CD14-positive monocyte (primary cell): ENCODE data around the gene OVCH1. TPM values are rescaled to one million over a fixed set of nuclear protein-coding genes. Genes with fewer than 3 reads are reported as not detected.

Experiments
- DNase-seq, 3 donors: peaks; one replicate each; pipeline ENCODE4 v3.0.0-alpha.2; 2011 to 2022
- H2AFZ ChIP-seq: 2 replicates; pipeline ENCODE4 v1.6.0; 2012; ENCODE audit warnings: mild to moderate bottlenecking, low read depth, low read length, inconsistent platforms; ENCODE audit not compliant: insufficient read depth, poor library complexity, severe bottlenecking
- H3K27ac ChIP-seq, 2 donors: 1 replicate in 1 of 2; 2 replicates in 1 of 2; pipeline ENCODE4 v1.5.1; 2012 to 2013; ENCODE audit warnings: low read length in 2 of 2, control low read depth in 1 of 2, inconsistent platforms in 1 of 2, low read depth in 1 of 2, mild to moderate bottlenecking in 1 of 2
- H3K27me3 ChIP-seq, 2 donors: one replicate each; pipeline versions ENCODE4 v1.6.0 to v1.6.1; 2011 to 2013; ENCODE audit warnings: low read length in 2 of 2; ENCODE audit not compliant: control insufficient read depth in 2 of 2, insufficient read depth in 2 of 2
- H3K36me3 ChIP-seq, 2 donors: replicated peaks in 1 of 2; 1 replicate in 1 of 2; 2 replicates in 1 of 2; pipeline versions ENCODE4 v1.5.1 to v1.6.1; 2012 to 2013; ENCODE audit warnings: low read length in 2 of 2, control low read depth in 1 of 2, inconsistent platforms in 1 of 2, mild to moderate bottlenecking in 1 of 2; ENCODE audit not compliant: insufficient read depth in 2 of 2, control insufficient read depth in 1 of 2
- H3K4me1 ChIP-seq, 2 donors: 1 replicate in 1 of 2; 2 replicates in 1 of 2; pipeline versions ENCODE4 v1.5.1 to v1.6.1; 2012 to 2013; ENCODE audit warnings: low read length in 2 of 2, control low read depth in 1 of 2, inconsistent platforms in 1 of 2, mild to moderate bottlenecking in 1 of 2, moderate library complexity in 1 of 2; ENCODE audit not compliant: insufficient read depth in 2 of 2, control insufficient read depth in 1 of 2
- H3K4me2 ChIP-seq: replicated peaks from 2 replicates; pipeline ENCODE3; 2012; ENCODE audit warnings: low read length, moderate library complexity, mild to moderate bottlenecking; ENCODE audit not compliant: poor library complexity, severe bottlenecking; ENCODE audit errors: extremely low read depth
- H3K4me3 ChIP-seq, 3 experiments: fragments of 200-600 bp in 1 of 3; sonication (generic) in 1 of 3; replicated peaks in 1 of 3; 1 replicate in 2 of 3; 2 replicates in 1 of 3; pipeline ENCODE4 v1.5.1; 2011 to 2013; ENCODE audit warnings: low read length in 3 of 3, mild to moderate bottlenecking in 3 of 3, control low read depth in 2 of 3, low read depth in 2 of 3, inconsistent platforms in 1 of 3, moderate library complexity in 1 of 3
- H3K79me2 ChIP-seq: 2 replicates; pipeline ENCODE4 v1.6.0; 2012; ENCODE audit warnings: mild to moderate bottlenecking, control low read depth, inconsistent platforms, low read length, moderate library complexity; ENCODE audit not compliant: insufficient read depth
- H3K9ac ChIP-seq: 2 replicates; pipeline ENCODE4 v1.6.0; 2017; ENCODE audit warnings: low read length, mild to moderate bottlenecking; ENCODE audit not compliant: insufficient read depth, poor library complexity, severe bottlenecking
- H3K9me3 ChIP-seq, 2 donors: replicated peaks in 1 of 2; 1 replicate in 1 of 2; 2 replicates in 1 of 2; pipeline versions ENCODE4 v1.5.1 to v1.6.1; 2012 to 2013; ENCODE audit warnings: low read length in 2 of 2, control low read depth in 1 of 2; ENCODE audit not compliant: control insufficient read depth in 1 of 2, insufficient read depth in 1 of 2
- H4K20me1 ChIP-seq: 2 replicates; pipeline ENCODE4 v1.6.0; 2012; ENCODE audit warnings: mild to moderate bottlenecking, low read length, control low read depth, moderate library complexity; ENCODE audit not compliant: insufficient read depth
- H3K27ac Mint-ChIP-seq, 7 donors: one replicate each; pipeline ENCODE4 v1.8.0; 2020; ENCODE audit warnings: mild to moderate bottlenecking in 7 of 7, mixed read lengths in 7 of 7, moderate library complexity in 6 of 7, inconsistent platforms in 2 of 7
- H3K27me3 Mint-ChIP-seq, 3 donors: one replicate each; pipeline ENCODE4 v1.8.0; 2021 to 2022; ENCODE audit warnings: low read depth in 3 of 3, mild to moderate bottlenecking in 3 of 3, mixed read lengths in 3 of 3, moderate library complexity in 3 of 3, inconsistent platforms in 1 of 3
- H3K36me3 Mint-ChIP-seq, 2 donors: one replicate each; pipeline ENCODE4 v1.8.0; 2020; ENCODE audit warnings: mixed read lengths in 2 of 2, inconsistent platforms in 1 of 2, mild to moderate bottlenecking in 1 of 2
- H3K4me1 Mint-ChIP-seq: one replicate; pipeline ENCODE4 v1.8.0; 2020; ENCODE audit warnings: mild to moderate bottlenecking, mixed read lengths
- H3K4me3 Mint-ChIP-seq, 2 donors: one replicate each; pipeline ENCODE4 v1.8.0; 2020; ENCODE audit warnings: mild to moderate bottlenecking in 2 of 2, mixed read lengths in 2 of 2, moderate library complexity in 1 of 2
- H3K9me3 Mint-ChIP-seq, 7 donors: one replicate each; pipeline ENCODE4 v1.8.0; 2020 to 2022; ENCODE audit warnings: mixed read lengths in 7 of 7, mild to moderate bottlenecking in 6 of 7, moderate library complexity in 6 of 7, inconsistent platforms in 2 of 7
- WGBS: methylation state at CpG from one replicate; pipeline ENCODE4 v1.1.5; 2013; ENCODE audit warnings: missing lambda C conversion rate; ENCODE audit not compliant: insufficient coverage; 5-methylcytosine and 5-hydroxymethylcytosine counted together
- intact Hi-C, 2 donors: fragments of 100-400 bp; cut with micrococcal nuclease; formaldehyde crosslinking; loops; one replicate each; pipeline versions ENCODE4 v1.15.0 to v1.15.1; 2023
- polyA plus RNA-seq, 3 donors: library from polyadenylated mRNA; depleted of rRNA in 1 of 3; unstranded in 2 of 3; stranded (reverse) in 1 of 3; fragments of 300-500 nt in 2 of 3; fragments of >200 nt in 1 of 3; fragmentation: Illumina TruSeq in 2 of 3; gene quantifications; 1 replicate in 2 of 3; 2 replicates in 1 of 3; pipeline ENCODE4 v1.2.3, GENCODE V29; 2012 to 2021
- TF ChIP-seq, protein P1 (sequence below): fragments of 200-600 bp; IDR thresholded peaks from one replicate; pipeline ENCODE4 v1.8.0; 2022; ENCODE audit warnings: antibody characterized with exemption, mild to moderate bottlenecking

The OVCH1 gene
- polyA plus RNA-seq, 3 donors: 0.03 TPM; not detected in 2

DNA sequence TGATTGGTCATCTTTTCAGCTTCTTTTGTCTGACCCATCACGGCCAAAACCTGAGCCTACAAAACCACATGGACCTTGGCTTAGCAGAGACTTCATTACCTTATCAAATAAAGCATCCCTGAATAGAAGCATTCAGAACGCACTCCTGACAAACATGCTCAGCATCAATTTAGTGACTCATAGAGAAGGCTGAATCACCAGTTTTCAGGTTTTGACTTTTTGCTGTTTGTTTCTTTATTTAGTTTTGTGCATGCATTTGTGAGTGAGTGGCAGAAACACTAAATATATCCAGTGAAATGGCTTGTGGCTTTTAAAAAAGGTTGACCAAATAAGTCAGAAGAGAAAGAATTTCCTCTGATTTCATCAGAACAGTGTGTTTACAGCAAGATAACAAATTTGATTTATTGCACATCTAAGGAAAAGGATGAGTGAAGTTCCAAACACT is 19.0 kb upstream of the OVCH1 start:
- TF ChIP-seq, protein P1, sequence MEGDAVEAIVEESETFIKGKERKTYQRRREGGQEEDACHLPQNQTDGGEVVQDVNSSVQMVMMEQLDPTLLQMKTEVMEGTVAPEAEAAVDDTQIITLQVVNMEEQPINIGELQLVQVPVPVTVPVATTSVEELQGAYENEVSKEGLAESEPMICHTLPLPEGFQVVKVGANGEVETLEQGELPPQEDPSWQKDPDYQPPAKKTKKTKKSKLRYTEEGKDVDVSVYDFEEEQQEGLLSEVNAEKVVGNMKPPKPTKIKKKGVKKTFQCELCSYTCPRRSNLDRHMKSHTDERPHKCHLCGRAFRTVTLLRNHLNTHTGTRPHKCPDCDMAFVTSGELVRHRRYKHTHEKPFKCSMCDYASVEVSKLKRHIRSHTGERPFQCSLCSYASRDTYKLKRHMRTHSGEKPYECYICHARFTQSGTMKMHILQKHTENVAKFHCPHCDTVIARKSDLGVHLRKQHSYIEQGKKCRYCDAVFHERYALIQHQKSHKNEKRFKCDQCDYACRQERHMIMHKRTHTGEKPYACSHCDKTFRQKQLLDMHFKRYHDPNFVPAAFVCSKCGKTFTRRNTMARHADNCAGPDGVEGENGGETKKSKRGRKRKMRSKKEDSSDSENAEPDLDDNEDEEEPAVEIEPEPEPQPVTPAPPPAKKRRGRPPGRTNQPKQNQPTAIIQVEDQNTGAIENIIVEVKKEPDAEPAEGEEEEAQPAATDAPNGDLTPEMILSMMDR: no peak
- Histone ChIP-seq H4K20me1 (no peaks in the 10 kb centered on the region), H3K9me3 (no peaks in the 10 kb centered on the region), H3K4me1 (no peaks in the 10 kb centered on the region), H2AFZ (no peak overlapping the region), H3K9ac (no peak overlapping the region), H3K4me3 (no peak overlapping the region), H3K79me2 (no peaks in the 10 kb centered on the region), H3K36me3 (no peaks in the 10 kb centered on the region), H3K27me3 (no peaks in the 10 kb centered on the region), H3K4me2 (no peak overlapping the region), H3K27ac (no peak overlapping the region)
- no peak overlapping the region for H3K4me3 Mint-ChIP-seq
- H3K9me3 Mint-ChIP-seq: no peaks in the 10 kb centered on the region
- peaks cover 0 to 36% of the 10 kb centered on the region in 2 donors for H3K36me3 Mint-ChIP-seq
- H3K27ac Mint-ChIP-seq: no peak overlapping the region
- intact Hi-C loops: no loop called here
- H3K27me3 Mint-ChIP-seq: peaks cover 2 to 10% (median 3%) of the 10 kb centered on the region in 3 donors
- H3K4me1 Mint-ChIP-seq: no peaks in the 10 kb centered on the region
- 83% methylated on average over 1 of the region's 2 CpGs for WGBS
- no peak for DNase-seq

DNA sequence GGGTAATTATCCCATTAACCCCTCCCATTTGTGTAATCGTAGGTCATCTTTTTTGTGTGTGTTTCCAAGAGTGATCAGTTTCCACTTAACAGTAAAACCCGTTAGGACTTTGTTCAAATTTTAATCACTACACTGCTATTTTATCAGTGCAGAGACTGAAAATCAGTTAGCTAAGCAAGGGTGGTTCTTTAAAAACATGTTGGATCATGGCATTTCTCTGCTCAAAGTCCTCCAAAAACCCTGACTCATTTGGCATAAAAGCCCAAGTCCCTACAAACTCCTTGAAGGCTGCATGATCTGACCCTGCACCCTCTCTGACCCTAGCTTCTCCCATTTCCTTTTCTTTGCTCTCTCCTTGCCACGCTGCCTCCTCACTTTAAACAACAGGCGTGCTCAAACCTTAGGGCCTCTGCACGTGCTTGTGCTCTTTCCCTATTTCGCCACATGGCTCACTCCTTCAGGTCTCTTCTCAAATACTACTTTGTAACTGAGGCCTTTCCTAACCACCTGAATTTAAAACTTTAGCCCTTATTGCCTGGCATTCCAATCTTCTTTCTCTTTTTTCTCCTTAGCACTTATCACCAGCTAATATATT is 13.2 kb upstream of the OVCH1 start:
- intact Hi-C loops: no loop called here
- H3K9ac ChIP-seq: no peak overlapping the region
- no peaks in the 10 kb centered on the region for H3K9me3 Mint-ChIP-seq
- peak overlapping the region in 1 of 2 donors; percentile 52 for H3K4me3 Mint-ChIP-seq
- no peak overlapping the region for H2AFZ ChIP-seq
- H3K27me3 Mint-ChIP-seq: peaks cover 2 to 10% (median 2%) of the 10 kb centered on the region in 3 donors
- TF ChIP-seq, protein P1: no peak
- peaks cover 2 to 4% of the 10 kb centered on the region in 2 donors for H3K27me3 ChIP-seq
- H3K79me2 ChIP-seq: no peaks in the 10 kb centered on the region
- no peaks in the 10 kb centered on the region for H3K36me3 ChIP-seq
- H4K20me1 ChIP-seq: no peaks in the 10 kb centered on the region
- no peaks in the 10 kb centered on the region for H3K9me3 ChIP-seq
- no peaks in the 10 kb centered on the region for H3K4me1 Mint-ChIP-seq
- H3K4me3 ChIP-seq: no peak overlapping the region
- no peak overlapping the region for H3K4me2 ChIP-seq
- peaks cover 2 to 44% of the 10 kb centered on the region in 2 donors for H3K36me3 Mint-ChIP-seq
- H3K27ac ChIP-seq: no peak overlapping the region
- H3K27ac Mint-ChIP-seq: peak overlapping the region in 1 of 7 donors; percentile 5
- no peaks in the 10 kb centered on the region for H3K4me1 ChIP-seq
- DNase-seq: no peak
- 97% methylated on average over 4 of the region's 6 CpGs for WGBS
